Testis (tissue), 2 donors: ENCODE measurements around the gene IFI44L.

Experiments used
- CTCF ChIP-seq, 3 experiments: fragments of 450-650 bp in 2 of 3; fragments of 200-600 bp in 1 of 3; sonication (generic) in 1 of 3; IDR thresholded peaks; one replicate each; pipeline ENCODE4 v1.5.1; 2016 to 2019; ENCODE audit warnings: antibody characterized with exemption in 3 of 3, mild to moderate bottlenecking in 2 of 3, moderate library complexity in 1 of 3
- POLR2A ChIP-seq: fragments of 450-650 bp; IDR thresholded peaks from one replicate; pipeline ENCODE4 v1.6.1; 2017; ENCODE audit warnings: antibody characterized with exemption, mild to moderate bottlenecking, moderate library complexity

GRCh38 chr1:78677788-78678187, 57.5 kb downstream of the IFI44L start:
- no peak for TF ChIP-seq CTCF (IDR thresholded peaks at IDR 0.05)
- TF ChIP-seq POLR2A, result no peak
